Measurements from ENCODE around the gene FRMD5. TPM values are rescaled to one million over a fixed set of nuclear protein-coding genes. Genes with fewer than 3 reads are reported as not detected.

The FRMD5 gene
- polyA plus RNA-seq, 1 donor: 1.8 TPM

DNA sequence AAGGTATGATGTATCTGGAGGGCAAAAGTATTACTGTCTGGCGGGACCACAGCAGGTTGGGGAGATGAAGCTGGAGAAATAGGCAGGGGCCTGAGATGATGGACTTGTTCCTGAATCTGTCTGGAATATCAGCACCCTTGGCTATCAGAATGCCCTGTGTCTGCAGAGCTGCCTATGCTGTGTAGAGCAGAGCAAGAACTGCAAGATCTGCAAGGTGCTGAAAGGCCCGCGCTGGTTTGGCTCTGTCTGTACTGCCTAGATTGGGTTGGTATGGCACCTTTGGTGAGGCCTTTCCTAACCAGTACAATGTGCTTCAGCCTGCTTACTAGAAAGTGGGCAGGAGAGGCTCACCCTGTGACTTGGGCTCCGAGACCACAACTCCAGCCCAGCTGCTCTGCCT is 271.5 kb downstream of the FRMD5 start:
- DNase-seq: no peak

DNA sequence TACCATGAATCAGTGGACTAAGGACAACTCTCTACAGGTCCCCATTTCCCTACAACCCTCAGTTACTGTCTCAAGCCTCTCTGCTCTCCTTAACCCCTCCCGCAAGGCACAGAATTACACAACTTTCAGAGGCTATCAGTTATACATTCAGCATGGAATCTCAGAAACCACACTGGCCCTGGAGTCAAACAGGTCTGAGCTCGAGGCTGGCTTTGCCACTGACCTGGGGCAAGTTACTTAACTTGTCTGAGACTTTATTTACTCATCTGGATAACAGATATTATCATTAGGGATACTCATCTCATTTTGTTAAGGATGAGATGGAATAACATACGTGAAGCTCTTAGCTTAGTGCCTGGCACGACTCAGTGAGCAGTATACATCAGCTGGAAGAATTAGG is 273.1 kb downstream of the FRMD5 start:
- no peak for DNase-seq

DNA sequence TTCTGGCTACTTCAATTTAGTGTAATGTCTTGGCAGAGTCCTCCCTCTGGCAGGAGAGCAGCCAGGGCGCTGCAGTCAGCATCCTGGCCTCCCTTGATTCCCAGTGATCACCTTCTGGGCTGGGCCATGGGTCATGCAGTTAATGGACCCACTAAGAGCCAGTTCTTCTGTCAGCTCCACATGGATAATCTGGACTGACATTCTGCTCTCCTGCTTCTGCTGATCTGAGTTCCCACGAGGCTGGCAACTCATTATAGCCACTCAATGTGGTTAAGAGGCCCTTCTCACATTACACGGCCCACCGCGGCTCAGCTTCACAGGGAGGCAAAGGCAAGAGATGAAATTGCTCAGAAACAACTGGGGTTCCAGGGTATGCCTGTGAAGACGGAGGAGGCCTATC is 274.3 kb downstream of the FRMD5 start:
- no peak for DNase-seq

DNA sequence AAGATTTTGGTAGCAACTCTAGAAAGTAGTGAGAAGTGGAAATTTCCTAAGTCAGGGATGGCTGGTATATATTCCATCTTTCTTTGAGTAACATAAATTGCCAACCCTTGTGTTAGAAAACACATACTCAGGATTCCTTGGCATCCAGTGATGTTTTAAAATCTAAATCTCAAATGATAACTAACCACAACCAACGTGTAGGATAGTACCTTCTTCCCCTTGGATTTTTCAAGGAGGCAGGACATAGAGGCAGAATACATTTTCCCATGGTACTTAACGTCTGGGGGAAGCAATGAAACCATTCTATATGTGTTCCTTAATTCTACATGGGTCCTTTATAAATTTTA is 274.8 kb downstream of the FRMD5 start:
- DNase-seq: no peak

DNA sequence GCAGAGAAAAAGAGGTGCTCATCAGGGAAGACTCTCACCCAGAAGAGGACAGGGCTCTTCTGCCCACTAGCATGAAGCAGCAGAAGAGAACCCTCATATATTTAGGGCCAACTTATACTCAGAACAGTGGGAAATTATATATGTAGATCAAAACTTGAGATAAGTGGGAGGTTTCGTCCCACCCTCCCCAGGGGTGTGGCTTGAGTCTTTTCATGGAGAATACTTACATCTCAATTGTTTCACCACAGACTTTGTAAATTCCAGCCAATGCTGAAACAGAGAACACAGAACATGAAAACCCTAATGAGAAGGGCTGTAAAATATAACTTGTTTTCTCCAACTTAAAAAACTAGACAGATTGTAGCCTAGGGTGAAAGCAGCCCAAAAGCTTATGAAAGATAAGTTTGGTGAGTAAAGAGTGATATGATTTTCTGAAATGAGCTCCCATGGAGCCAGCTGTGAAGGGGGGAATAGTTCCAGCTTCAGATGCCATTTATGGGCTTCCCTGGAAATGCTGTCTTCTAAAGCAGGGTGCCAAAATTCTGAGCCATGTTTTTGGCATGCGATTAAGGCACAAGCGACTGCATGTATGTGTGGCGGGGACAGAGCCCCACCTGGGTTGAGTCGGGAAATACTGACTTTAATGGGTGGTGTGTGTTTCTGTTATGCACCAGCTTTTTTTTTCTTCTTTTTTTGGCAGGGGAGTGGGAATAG is 275.4 kb downstream of the FRMD5 start:
- DNase-seq: no peak

DNA sequence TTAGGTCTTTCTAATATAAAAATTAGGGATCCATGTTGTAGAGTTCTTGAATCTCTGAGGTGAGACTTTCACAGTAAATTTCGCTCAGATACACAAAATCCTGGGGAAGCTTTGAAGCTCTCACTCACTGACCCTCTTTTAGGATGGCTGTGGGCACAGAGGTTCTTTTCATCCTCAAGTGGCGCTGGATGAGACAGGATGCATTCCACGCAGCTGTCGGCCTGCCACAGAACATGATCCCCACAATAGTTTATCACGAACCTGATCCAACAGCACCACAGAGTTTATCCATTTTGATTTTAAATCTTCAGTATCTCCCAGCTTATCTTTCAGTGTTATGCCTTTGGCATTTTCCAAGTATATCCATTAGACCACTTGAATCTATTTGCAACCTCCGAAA is 276.4 kb downstream of the FRMD5 start:
- DNase-seq: no peak

DNA sequence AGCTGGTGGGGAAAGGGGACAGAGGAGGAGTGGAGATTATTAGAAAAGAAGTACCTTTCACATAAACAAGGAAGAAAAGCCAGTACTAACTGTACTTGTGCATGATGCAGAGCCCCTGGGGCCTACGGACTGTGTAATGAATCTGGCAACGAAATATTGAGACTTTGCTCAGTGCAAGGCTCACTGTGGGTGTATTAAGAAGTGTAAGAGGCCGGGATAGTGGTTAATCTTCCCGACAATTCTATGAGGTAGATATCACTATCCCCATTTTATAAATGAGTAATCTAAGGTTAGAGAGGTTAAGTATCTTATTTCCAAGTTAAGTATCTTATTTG is 278.8 kb downstream of the FRMD5 start:
- no peak for DNase-seq

DNA sequence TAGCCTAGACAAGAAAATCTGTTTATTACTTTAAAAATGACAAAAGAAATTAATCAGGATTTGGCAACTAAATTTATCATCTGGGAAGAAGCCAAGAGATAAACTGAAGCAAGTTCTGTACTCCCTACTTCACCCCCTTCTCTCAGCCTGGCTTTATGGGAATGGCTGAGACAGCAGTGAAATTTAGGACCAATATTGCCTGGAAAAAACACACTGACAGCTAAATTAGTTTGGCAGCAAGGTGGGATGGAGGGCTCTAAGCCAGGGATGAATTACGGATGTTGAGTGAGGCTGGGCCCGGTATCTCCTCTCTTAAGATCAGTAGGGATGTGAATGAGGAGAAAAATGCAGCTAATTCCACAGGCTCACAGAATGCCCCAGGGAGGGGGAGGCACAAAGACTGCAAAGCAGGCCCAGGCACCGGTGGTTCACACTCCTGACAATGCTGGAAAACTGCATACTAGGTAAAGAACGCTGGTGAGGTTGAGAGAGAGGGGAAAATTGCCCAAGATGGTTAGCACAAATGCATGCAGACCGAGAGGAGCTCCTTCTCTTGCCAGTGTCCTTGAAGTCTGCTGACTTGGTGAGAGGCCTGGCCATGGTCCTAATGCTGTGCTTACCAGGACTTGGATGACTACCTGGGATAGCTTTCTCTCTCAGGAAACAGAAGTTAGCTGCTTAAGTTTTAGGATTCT is 279.3 kb downstream of the FRMD5 start:
- no peak for DNase-seq

DNA sequence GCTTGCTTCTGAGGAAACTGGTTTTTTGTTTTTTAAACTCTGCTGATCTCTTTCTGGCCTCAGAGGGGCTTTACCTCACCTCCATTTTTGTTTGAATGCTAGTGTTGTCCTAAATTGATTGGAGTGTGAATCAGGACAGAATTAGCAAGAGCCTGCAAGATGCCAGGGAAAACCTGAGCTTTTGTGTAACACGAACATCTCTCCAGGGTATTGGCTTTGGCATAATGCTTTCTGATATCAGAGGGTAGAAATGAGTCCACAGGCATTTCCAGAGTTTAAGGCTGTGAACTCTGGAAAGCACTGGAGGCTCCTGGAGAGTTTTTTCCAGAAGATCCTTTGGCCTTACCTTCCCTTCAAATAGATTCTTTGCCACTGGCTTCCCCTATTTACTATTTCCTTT is 281.1 kb downstream of the FRMD5 start:
- DNase-seq: no peak

DNA sequence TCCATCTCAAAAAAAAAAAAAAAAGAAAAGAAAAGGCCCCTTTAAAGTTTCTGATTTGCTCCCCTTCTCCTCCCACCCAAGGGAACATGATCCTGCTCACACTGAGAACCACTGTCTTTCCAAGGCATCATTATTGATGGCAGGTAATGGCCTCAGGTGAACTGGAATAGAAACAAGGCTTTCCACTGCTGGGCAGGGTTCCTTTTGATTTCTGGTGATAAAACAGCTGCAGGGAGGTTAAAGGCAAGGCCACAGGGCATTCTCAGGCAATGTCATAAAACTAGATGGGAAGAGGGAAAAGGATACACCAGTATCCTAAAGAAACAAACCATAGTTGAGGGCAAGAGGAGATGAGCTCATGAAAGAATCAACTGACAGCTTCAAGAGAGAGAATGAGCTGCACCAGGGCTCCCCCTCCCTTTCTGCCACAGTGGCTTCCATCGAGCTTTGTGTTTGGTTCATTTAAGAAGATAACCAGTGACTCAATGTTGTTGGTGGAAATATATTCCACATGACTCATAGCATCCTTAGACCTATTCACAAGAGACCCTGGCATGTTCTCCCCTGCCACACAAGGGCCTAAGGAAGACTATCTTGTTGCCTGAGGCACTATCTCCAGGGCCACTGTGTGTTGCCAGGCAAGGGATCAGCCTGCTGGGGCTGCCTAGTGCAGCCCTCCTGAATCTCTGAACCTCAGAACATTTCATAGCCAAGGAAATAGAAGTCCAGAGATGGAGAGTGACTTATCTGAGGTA is 281.9 kb downstream of the FRMD5 start:
- peak; percentile 59 for DNase-seq

DNA sequence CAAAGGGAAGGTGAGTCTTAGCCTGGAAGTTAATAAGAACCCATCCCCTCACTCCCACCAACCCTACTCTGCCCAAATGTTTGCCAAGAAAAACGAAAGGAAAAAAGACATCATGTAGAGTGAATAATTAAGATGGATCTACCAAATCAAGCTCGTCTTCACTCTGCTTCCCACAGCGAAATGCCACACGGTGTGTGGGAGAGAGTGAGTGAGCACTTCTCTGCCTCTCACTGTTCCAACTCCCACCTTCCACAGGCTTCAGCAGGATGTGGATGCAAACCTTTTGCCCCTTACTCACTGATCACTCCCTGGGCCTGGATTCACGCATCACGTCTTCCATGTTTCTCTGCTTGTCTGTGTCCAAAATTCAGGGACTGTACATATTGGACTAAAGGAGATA is 282.9 kb downstream of the FRMD5 start:
- no peak for DNase-seq

DNA sequence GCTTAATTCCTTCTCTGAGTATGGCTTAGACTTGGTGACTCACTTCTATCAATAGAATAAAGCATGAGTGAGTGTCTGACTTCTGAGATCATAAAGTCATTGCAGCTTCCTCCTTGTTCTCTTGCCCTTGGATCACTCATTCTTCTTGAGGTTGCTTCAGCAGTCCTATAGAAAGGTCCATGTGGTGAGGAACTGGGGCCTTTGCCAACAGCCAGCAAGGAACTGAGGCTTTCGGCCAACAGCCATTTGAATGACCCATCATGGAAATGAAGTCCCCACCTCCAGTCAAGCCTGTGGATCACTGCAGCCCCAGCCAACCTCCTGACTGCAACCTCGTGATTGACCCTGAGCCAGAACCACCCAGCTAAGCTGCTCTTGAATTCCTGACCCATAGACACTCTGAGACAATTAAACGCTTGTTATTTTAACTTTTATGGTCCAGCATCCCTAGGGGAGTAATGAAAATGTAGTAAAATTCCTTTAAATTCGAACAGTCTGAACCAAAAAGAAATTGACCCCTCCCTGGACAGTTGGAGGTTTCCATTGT is 283.8 kb downstream of the FRMD5 start:
- no peak for DNase-seq

DNA sequence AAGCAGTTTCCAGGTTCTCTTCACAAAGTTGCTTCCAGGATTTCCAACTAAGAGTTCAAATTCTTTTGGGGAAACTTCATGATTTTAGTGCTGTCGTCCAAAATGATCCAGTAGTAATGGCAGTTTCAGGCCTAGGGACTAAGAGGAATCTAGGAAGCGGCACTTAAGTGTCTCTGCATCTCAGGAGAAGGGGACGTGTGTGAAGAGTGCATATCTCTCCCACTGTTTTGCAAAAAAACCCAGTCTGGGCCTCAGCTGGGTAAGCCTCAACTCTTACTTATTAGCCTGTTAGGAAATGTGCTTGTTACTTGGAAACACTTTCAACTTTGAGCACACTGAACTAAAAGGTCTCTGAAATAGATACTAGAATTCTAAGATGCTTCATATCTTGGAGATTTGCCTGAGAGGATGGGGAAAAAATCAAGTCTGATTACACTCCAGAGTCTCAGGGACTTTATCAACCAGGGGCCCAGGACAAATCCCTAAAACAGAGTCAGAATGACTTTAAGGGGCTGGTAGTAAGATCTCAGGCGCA is 286.5 kb downstream of the FRMD5 start:
- no peak for DNase-seq

DNA sequence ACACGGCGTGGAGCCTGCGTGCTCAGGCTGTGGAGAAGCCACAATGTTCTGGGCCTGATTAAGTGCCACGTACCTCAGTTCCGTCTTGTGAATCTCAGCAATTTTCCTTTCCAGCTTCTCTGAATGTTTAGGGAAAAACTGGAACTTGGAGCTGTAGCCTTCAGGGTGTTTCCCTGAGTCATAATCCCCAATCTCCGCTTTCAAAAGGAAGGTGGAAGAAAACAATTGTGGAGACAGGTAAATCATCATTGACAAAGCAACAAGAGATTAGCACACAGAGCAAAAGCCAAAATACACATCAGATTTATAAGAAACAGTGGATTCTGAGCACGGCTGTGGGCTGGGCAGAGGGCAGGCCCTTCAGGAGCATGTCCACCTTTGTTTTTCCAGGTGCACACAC is 289.3 kb downstream of the FRMD5 start:
- no peak for DNase-seq

DNA sequence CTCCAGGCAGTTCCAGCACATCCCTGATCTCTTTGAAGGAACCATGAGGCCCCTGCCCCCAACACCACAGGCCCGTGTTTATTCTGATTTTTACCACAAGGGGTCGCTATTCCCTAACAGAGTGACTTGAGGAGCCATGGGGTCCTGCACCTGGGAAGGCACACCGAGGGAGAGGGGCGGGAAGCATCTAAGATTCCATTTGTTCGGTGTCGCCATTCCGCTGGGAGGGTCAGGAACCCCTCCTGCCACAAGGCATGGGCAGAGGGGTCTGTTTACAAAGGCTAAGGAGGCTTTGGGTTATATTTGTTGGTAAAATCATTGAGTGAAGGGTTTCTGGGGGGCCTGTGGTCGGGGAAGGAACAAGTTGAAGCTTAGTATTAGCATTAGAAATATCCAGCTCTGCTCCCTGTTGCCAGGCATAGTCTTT is 291.2 kb downstream of the FRMD5 start:
- peak; percentile 71 for DNase-seq

DNA sequence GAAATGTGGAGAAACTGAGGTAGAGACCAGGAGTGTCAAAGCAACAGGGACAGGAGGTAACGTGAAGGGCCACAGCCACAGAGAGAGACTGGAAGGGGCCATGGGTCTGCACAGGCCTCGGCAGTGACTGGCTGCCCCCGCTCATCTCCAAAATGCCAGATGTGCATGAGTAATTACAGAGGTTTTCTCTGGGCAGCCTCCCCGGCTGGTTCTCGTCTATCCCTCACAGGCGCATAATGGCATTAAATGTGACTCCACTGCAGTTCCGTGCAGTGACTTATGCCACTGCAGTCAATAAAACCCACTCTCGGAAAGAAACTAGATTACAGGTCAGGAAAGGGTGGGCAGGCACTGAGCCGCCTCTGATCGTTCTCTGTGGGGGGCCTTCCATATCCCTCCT is 293.6 kb downstream of the FRMD5 start:
- no peak for DNase-seq

DNA sequence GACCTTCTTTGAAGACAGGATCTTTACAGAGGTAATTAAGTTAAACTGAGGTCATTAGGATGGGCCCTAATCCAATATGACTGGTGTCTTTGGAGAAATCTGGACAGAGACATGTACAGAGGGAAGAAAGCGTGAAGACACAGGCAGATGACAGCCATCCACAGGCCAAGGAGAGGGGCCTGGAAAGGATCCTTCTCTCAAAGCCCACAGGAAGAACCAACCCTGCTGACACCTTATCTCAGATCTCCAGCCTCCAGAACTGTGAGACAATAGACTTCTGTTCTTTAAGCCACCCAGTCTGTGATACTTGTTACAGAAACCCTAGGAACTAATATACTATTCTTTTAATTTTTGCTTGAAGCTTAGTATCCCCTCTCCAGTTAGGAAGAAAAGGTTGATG is 294.1 kb downstream of the FRMD5 start:
- no peak for DNase-seq

DNA sequence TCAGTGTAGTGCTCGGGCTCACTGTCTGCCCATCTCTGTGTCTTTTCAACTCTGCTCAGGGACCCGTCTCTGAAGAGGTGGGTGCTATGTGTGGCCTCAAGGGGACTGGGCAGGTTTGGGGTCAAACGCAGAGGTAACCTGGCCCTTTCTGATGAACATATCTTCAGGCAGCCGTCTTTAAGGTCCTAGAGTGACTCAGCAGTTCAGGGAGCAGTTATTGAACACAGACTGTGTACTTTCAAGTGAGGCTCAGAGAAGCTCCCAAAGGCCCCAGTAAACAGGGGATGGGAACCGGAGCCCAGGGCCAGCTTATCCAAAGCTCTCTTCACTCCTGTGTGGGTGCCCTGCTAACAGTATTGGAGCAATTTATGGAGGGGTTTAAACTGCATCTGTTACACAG is 295.1 kb downstream of the FRMD5 start:
- no peak for DNase-seq

DNA sequence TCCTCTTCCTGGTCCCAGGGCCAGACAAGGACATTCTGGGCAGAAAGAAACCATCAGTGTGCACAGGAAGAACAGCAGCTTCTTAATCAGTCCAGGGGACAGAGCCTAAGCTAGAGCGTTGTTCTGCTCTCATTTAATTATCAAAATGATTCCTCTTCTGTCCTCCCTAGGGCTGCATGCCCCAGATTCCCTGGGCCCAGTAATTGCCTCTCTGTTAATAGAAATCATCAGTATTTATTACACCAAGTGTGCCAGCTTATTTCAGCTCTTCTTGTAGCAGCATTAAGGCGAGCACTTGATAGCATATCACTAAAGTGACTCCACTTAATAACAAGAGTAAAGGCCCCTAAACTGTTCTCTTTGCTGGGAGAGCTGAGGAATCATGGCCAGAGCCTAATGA is 296.2 kb downstream of the FRMD5 start:
- DNase-seq: no peak

DNA sequence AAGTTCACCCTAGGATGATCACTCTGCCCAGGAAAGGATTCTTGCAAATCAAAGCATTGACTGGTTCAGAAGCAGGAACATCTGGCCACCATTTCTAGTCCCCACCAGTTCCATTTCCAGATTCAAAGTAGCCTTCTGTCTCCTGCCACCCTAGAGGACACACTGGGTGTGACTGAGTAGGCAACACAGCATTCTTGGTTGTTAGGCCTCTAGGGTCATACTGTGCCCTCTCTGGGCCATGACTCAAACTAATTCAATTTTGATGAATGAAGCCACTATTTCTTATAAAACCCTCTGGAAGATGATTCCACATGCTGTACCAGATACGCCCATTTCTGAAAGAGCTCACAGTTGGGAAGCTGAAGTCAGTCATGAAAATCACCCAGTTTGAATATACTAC is 298.5 kb downstream of the FRMD5 start:
- DNase-seq: no peak

DNA sequence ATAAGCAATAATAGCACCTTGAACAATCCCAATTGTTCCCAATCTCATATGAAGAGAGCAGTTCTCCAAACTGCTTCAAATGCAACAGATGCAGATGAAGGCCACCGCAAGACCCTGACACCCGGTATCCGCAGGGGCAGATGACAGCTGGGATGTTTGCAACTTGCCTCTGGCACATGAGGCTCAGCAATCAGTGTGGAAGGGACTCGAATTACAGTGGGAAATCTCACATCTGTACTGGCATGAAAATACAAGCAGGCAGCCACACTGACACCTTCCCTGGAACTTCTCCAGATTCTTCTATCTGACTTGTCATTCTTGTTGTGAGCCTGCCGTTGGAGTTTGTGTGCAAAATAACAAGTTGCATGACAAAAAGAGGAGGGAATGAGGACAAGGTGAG is 299.5 kb downstream of the FRMD5 start:
- no peak for DNase-seq

DNA sequence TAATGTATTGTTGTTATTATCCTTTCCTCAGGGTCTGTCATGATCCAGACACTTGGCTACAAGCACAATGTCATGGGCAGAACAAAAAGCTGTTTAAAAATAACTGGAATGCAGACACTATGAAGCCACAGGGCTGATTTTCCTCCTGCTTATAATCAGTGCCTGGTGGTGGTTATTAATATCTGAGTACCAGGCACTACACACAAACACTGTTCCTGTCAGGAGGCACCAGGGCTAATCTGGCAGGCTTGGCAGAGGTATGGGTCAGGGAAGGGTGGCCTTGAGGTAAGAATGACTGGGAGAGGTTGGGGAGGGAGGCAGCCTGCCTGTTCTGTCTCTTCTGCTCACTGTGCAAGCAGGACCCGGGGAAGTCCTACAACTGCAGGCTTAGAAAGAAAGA is 301.1 kb downstream of the FRMD5 start:
- no peak for DNase-seq

DNA sequence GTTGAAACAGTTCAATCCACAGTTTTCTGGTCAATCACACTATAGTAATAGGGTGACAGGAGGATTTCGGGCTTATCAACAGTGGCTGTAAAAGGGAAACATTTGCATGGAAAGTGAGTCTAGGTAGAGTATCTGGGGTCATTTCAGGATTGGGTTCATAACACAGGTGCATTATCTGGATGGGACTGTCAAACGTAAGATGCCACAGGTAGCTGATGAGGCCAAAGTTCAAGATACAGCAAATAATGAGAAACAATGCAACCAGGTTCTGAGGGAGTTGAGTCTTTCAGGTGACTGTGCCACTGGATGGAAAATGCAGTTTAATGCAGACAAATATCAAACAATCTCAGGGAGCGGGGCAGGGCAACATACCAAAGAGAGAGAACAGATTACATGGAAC is 306.0 kb downstream of the FRMD5 start:
- DNase-seq: no peak
